ENCODE results near the gene MBNL3. TPM values are rescaled to one million over a fixed set of nuclear protein-coding genes. Genes with fewer than 3 reads are reported as not detected.

The MBNL3 gene
- total and polyA plus RNA-seq, 2 donors = 11.5 to 44.1 TPM

DNA sequence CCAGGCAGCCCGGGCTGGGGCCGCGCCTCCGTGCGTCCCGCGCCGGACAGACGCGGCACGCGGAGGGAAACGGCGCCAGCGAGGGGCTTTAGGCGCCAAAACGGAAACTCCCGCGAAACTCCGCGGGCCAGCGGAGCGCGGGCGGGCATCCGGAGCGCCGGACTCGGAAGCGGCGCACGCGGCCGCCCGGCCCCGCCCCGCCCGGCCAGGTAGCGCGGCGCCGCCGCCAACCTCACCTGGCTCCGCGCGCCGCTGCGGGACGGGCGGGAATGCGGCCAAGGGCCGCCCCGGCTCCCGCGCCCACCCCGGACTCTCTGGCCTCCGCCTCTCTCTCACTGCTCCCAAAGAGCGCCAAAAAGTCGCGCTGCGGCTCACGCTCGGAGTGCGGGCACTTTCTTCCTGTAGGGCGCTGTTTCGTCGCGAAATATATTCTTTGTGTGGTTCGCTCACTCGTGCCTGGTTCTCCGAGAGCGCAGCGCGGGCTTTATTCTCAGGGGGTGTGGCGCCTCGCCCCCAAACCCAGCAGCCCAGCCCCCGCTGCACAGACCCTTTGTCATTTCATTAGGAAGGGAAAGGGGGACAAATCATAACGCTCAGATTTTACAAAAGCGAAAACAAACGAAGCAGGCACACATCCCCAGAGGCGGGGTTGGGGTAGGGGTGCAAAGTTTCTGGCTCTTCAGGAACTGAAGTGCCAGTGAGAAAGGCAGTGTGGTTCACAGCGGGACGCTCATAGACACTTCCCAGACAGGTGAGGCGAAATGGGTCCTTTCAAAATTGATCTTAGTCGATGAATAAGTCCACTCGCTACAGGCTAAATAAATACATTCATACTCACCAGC, 961 bp upstream of the MBNL3 start:
- DNase-seq (ENCODE audit: extremely low spot score) = no peak
- peak overlapping the region; percentile 88 for H3K27ac ChIP-seq (ENCODE audit: low read depth)
- no peaks in the 10 kb centered on the region for H3K36me3 ChIP-seq (ENCODE audit: insufficient read depth)
- H3K4me1 ChIP-seq (ENCODE audit: insufficient read depth) = no peaks in the 10 kb centered on the region
- peak overlapping the region; percentile 61 for H3K4me3 ChIP-seq (ENCODE audit: low read depth, low read length)
- 1% methylated on average over 81 of the region's 86 CpGs for WGBS

DNA sequence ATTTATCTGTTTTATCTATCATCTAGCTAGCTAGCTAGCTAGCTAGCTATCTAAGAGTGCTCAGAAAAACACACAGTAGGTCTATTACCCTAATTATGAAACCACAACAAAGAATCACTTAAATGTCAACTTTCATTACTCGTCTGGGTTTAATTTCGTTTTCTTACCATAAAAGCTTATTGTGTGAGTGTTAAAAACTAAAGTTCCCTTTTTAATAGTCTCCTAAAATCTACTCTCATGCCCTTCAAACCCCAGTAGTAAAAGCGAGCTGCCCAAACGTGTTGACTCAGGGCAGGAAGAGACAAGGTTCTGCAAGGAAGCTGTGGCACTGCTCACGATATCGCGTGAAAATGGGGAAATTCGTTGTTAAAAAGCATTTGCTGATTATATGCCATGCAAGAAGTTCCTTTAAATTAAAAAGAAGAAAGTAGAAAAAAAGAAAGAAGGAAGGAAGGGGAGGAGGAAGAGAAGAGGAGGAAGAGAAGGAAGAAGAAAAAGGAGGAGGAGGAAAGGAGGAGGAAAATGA, 595 bp downstream of the MBNL3 start:
- no peak overlapping the region for H3K27ac ChIP-seq (ENCODE audit: low read depth)

DNA sequence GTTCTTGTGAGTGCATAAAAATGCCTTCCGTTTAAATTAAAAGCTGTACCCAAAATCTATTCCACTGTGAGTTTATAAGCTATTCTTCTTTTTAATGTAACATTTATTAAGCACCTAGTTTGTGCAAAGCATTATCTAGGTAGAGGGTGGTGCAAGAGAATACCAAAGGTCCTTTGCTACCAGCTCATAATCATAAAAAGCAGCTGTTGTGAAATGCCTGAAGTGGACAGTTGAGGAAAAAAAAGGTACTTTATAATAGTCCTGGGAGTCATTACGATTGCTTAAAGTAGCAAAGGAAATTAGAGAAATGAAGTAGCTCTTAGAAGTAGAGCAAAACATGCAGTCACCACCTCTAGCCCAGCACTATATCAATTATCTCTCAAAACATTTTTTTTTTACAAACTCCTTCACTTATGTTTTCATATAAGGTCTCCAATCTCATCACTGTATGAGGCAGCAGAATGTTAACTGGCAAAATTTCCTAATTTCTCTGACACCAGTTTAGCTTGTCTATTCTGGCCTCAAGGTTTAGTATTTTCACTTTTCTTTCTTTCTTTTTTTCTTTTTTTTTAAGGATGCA, 2.1 kb downstream of the MBNL3 start:
- no peaks in the 10 kb centered on the region for H3K36me3 ChIP-seq (ENCODE audit: insufficient read depth)
- H3K4me1 ChIP-seq (ENCODE audit: insufficient read depth) = no peaks in the 10 kb centered on the region
- no peak for DNase-seq (ENCODE audit: extremely low spot score)
- 59% methylated on average over 2 of the region's 2 CpGs for WGBS
- no peak overlapping the region for H3K27ac ChIP-seq (ENCODE audit: low read depth)
- H3K4me3 ChIP-seq (ENCODE audit: low read depth, low read length) = no peak overlapping the region

More for the DNA sequence above, 595 bp downstream of the MBNL3 start:
- WGBS = 6% methylated on average over 8 of the region's 8 CpGs
- Histone ChIP-seq H3K36me3 (ENCODE audit: insufficient read depth) (no peaks in the 10 kb centered on the region), H3K4me3 (ENCODE audit: low read depth, low read length) (peak overlapping the region; percentile 61), H3K4me1 (ENCODE audit: insufficient read depth) (no peaks in the 10 kb centered on the region)
- no peak for DNase-seq (ENCODE audit: extremely low spot score)

DNA sequence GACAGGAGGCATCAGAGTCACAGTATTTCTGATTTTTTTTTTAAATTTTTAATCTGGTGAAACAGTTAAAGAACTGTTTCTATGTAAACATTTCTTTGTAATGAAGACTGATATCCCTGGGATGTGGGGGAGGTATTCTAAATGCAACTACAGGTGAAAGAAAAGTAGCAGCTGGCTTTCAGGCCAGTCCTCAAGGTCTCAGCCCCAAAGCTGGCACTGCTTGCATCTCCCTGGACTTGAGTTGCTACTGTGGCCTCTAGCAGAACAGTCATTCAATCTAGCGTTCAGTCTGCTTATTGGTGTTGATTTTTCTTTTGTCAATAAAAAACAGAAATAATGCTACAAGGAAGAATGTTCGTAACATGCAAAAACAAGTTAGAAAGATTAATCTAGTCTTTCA, 4.9 kb downstream of the MBNL3 start:
- 86% methylated on average over 2 of the region's 2 CpGs for WGBS
- no peak overlapping the region for H3K4me3 ChIP-seq (ENCODE audit: low read depth, low read length)
- H3K4me1 ChIP-seq (ENCODE audit: insufficient read depth) = no peaks in the 10 kb centered on the region
- H3K36me3 ChIP-seq (ENCODE audit: insufficient read depth) = no peaks in the 10 kb centered on the region
- no peak for DNase-seq (ENCODE audit: extremely low spot score)
- H3K27ac ChIP-seq (ENCODE audit: low read depth) = no peak overlapping the region

DNA sequence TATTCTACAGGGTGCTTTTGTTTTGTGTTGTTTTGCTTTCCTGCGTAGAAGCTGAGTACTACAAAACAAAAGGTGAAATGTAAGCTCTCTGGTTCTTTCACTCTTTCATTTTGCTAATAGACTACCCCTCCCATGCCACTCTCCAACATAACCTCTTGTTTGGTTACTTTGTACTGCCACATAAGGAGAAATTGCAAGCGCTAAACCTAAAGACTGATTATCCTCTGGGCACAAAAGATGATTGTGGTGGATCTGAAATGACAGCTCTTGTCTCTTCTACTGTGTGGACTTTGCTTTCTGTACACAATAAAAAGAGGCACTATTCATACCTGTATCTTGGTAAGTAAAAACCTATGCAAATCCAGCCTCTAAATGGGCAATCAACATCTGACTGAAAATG, 5.3 kb downstream of the MBNL3 start:
- no peak for DNase-seq (ENCODE audit: extremely low spot score)
- H3K4me1 ChIP-seq (ENCODE audit: insufficient read depth) = no peaks in the 10 kb centered on the region
- WGBS = 96% methylated on average over 2 of the region's 2 CpGs

DNA sequence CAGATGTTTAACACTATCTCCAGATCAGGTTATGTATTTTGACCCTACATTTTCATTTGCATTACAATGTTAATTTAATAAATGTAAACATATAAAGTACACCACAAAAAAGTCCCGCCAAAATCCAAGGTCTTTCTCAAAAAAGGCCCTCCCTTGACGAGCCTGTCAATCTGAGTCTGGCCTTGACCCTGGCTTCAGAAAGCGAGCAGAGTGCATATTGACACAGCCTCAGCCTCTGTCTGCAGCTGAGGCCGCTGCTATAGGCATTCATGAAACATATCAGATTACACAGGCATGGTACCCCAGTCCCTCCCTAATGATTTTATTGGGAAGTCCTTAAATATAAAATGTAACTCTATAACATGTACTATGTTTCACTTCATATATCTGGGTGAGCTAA, 6.2 kb downstream of the MBNL3 start:
- no peaks in the 10 kb centered on the region for H3K36me3 ChIP-seq (ENCODE audit: insufficient read depth)
- no peaks in the 10 kb centered on the region for H3K4me1 ChIP-seq (ENCODE audit: insufficient read depth)
- H3K27ac ChIP-seq (ENCODE audit: low read depth) = no peak overlapping the region
- no peak overlapping the region for H3K4me3 ChIP-seq (ENCODE audit: low read depth, low read length)
- no peak for DNase-seq (ENCODE audit: extremely low spot score)
- WGBS = 87% methylated on average over 4 of the region's 4 CpGs

More for the DNA sequence above, 5.3 kb downstream of the MBNL3 start:
- H3K4me3 ChIP-seq (ENCODE audit: low read depth, low read length) = no peak overlapping the region
- no peaks in the 10 kb centered on the region for H3K36me3 ChIP-seq (ENCODE audit: insufficient read depth)
- H3K27ac ChIP-seq (ENCODE audit: low read depth) = no peak overlapping the region

DNA sequence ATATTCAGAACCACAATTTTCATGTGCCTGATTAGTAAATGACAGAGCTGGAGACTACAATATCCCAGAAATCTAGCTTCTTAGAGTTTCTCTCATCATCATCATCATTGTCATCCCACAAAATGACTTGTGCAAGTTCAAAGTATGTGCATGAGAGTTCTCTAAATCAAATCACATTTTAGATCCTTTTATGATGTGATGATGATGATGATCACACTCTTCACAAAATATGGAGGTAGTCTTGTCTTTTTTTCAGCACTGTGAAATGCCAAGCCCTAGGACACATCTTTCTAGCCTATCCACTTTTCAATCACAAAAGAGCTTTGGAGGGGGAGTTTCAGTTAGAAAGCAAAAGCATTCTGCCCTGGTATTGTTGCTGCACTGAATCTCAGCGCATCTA, 7.4 kb downstream of the MBNL3 start:
- Histone ChIP-seq H3K4me1 (ENCODE audit: insufficient read depth) (no peaks in the 10 kb centered on the region), H3K27ac (ENCODE audit: low read depth) (peak overlapping the region; percentile 23), H3K4me3 (ENCODE audit: low read depth, low read length) (no peak overlapping the region), H3K36me3 (ENCODE audit: insufficient read depth) (no peaks in the 10 kb centered on the region)
- WGBS = 93% methylated on average over 1 of the region's 1 CpG
- DNase-seq (ENCODE audit: extremely low spot score) = no peak

DNA sequence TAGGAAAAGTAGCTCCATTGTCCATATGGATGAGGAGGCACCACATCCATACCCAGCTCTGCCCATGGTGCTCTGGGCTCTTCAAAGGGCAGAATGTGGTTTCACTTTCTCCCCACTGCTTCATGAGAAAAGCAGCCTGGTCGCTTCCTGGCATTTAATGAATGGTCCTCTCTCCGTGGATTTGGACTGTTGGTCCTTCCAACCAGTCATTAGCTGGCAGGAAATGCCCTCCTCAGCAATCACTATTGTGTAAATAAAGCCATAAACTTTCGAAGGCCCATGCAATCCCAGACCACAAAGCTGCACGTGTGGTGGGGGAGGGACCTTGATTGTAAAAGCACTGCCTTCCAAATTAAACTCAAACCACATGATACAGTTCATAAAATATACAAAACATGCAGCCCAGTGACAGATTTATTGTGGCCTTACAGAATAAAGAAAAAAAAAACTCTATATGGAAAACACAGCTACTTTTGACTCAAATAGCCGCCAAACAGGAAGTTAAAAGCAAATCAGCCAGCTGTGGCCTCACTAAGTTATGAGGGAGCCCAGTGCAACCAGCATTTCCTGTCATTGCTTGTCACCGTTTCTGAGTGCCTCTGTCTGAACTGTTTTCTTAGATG, 8.1 kb downstream of the MBNL3 start:
- WGBS = 1% methylated on average over 6 of the region's 6 CpGs
- peak; percentile 72 for DNase-seq (ENCODE audit: extremely low spot score)
- peak overlapping the region; percentile 9 for H3K4me3 ChIP-seq (ENCODE audit: low read depth, low read length)
- H3K4me1 ChIP-seq (ENCODE audit: insufficient read depth) = no peaks in the 10 kb centered on the region
- no peak overlapping the region for H3K27ac ChIP-seq (ENCODE audit: low read depth)
- no peaks in the 10 kb centered on the region for H3K36me3 ChIP-seq (ENCODE audit: insufficient read depth)

DNA sequence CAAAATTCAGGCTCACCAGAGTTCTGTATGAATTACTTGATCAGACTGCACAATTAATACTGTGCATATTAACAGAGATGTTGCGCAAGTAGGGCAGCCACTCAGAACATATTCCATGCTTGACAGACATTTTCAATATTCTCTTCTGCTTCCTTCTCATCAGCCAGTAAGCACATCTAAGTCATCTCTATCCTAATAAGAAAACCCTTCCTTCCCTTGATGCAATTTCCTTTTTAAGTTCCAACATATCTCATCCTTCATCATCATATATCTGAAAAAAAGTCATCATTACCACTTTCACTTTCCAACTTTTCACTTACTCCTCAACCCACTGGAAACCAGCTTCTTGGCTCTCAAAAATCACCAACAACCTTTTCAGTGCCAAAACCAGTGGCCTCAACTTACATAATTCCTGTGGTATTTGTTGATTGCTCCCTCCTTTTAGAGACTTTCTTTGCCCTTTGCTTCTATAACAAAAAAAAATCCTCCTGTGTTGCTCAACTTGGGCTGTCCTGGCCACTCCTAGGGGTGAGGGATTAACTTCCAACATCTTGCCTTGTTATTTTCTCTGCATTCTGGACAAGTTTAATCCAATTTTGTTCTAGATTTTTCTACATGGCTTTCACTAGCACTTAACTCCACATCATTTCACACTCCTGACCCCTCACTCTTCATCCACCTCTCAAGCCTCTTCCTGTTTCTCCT, 14.1 kb downstream of the MBNL3 start:
- Histone ChIP-seq H3K4me1 (ENCODE audit: insufficient read depth) (no peaks in the 10 kb centered on the region), H3K4me3 (ENCODE audit: low read depth, low read length) (no peak overlapping the region), H3K27ac (ENCODE audit: low read depth) (no peak overlapping the region), H3K36me3 (ENCODE audit: insufficient read depth) (no peaks in the 10 kb centered on the region)
- DNase-seq (ENCODE audit: extremely low spot score) = no peak
- 100% methylated on average over 1 of the region's 1 CpG for WGBS

DNA sequence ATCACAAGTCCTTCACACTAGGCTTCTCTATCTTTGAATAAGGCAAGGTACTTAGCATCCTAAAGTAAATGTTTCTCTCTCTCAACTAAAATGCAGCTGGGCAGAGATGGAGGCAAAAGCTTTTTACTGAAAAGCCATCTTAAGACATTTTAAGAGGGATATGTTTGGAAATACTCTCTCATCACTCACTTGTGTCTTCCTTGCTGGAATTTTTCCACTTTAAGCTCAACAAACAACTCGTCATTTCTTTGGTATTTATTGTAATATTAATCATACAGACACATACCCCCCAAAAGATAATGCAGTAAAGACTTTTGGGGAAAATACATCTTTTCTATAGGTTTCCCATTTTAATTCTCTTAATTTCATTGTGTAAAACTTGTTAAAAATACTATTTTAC, 16.4 kb downstream of the MBNL3 start:
- Histone ChIP-seq H3K36me3 (ENCODE audit: insufficient read depth) (no peaks in the 10 kb centered on the region), H3K4me3 (ENCODE audit: low read depth, low read length) (no peak overlapping the region), H3K27ac (ENCODE audit: low read depth) (no peak overlapping the region), H3K4me1 (ENCODE audit: insufficient read depth) (no peaks in the 10 kb centered on the region)
- WGBS = 23% methylated on average over 1 of the region's 1 CpG
- DNase-seq (ENCODE audit: extremely low spot score) = no peak

DNA sequence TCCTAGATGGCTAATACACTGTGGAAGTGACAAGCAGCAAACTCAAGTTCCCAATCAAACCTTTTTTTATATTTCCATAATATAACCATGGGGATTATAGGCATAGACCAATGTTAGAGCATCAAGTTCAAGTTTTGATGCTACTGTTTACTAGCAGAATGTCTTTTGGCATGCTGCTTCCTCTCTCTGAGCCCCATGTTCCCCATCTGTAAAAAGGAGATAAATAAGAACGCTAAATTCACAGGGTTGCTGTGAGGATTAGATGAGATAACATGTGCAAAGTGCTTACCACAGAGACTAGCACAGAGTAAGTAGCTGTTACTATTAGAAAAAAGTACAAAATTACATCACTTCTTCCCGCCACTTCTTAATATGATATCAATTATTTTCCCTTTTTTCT, 18.0 kb downstream of the MBNL3 start:
- no peak for DNase-seq (ENCODE audit: extremely low spot score)
- WGBS = 68% methylated on average over 2 of the region's 2 CpGs
- H3K27ac ChIP-seq (ENCODE audit: low read depth) = no peak overlapping the region
- H3K4me1 ChIP-seq (ENCODE audit: insufficient read depth) = no peaks in the 10 kb centered on the region
- no peak overlapping the region for H3K4me3 ChIP-seq (ENCODE audit: low read depth, low read length)
- no peaks in the 10 kb centered on the region for H3K36me3 ChIP-seq (ENCODE audit: insufficient read depth)

DNA sequence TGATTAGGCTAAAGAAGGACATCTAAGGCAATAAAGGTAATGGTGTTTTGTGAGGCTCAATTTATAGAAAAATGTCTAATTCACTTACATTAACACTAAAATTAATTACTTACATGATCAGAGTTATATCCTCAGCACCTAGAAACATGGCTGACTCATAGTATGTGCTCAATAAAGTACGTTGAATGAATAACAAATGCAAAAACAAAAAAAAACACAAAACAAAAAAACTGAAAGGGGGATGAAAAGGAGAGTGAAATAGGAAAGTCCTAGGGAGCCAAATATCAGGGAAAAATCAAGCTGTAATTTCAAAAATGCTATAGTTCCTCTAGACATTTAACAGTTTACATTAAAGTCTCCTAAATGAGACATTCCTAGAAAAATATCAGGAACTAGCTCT, 18.7 kb downstream of the MBNL3 start:
- Histone ChIP-seq H3K27ac (ENCODE audit: low read depth) (no peak overlapping the region), H3K4me3 (ENCODE audit: low read depth, low read length) (no peak overlapping the region), H3K36me3 (ENCODE audit: insufficient read depth) (no peaks in the 10 kb centered on the region), H3K4me1 (ENCODE audit: insufficient read depth) (no peaks in the 10 kb centered on the region)
- DNase-seq (ENCODE audit: extremely low spot score) = no peak
- 93% methylated on average over 1 of the region's 1 CpG for WGBS

DNA sequence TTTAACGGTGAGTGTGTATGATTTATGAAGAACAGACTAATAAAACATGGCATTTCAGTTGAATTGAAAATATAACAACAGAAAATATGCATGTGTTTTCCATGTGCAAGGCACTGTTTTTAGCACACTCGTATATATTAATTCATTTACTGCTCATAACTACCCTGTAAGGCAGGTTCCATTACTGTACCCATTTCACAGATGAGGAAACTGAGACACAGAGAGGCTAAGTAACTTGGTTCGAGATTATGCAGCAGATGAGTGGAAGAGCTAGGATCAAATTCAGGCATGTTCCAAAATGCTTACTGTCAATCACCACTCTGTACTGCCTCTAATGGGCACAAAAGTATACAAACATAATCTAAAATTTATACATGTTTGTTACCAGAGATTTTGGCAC, 20.4 kb downstream of the MBNL3 start:
- no peaks in the 10 kb centered on the region for H3K36me3 ChIP-seq (ENCODE audit: insufficient read depth)
- 88% methylated on average over 3 of the region's 3 CpGs for WGBS

More for the DNA sequence above, 20.4 kb downstream of the MBNL3 start:
- no peaks in the 10 kb centered on the region for H3K4me1 ChIP-seq (ENCODE audit: insufficient read depth)
- H3K4me3 ChIP-seq (ENCODE audit: low read depth, low read length) = no peak overlapping the region
- no peak overlapping the region for H3K27ac ChIP-seq (ENCODE audit: low read depth)
- no peak for DNase-seq (ENCODE audit: extremely low spot score)
